ENCODE measurements around the gene SCNN1B.
"Not testable (repeated sequence)": the region's sequence is repeated elsewhere in the genome, so short reads cannot be mapped to it uniquely, and the experiment has no call there.

The SCNN1B gene

GRCh38 chr16:23290189-23291062 lies 11.7 kb upstream of the SCNN1B start:
- DNase-seq = no peak

GRCh38 chr16:23293016-23293415 lies 9.1 kb upstream of the SCNN1B start:
- DNase-seq = no peak

GRCh38 chr16:23294260-23294659 lies 7.8 kb upstream of the SCNN1B start:
- no peak for DNase-seq

DNA sequence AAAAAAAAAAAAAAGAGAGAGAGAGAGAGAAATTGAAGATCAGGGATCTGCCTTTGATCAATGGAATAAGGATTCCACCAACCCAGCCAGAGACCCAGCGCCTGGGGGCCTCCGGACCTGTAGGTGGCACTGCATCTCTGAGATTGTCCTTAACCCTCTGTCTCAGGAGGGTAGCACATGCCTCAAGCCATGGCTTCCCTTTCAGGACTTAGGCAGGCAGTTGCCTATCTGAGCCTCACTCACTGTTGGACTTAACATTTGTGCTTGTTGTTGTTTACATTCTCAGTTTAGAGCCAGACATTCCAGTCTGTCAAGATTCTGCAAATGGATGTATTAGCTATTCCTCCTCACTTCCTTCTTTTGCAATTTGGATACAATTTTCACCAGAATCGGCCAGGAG lies 5.1 kb upstream of the SCNN1B start:
- no peak for DNase-seq

DNA sequence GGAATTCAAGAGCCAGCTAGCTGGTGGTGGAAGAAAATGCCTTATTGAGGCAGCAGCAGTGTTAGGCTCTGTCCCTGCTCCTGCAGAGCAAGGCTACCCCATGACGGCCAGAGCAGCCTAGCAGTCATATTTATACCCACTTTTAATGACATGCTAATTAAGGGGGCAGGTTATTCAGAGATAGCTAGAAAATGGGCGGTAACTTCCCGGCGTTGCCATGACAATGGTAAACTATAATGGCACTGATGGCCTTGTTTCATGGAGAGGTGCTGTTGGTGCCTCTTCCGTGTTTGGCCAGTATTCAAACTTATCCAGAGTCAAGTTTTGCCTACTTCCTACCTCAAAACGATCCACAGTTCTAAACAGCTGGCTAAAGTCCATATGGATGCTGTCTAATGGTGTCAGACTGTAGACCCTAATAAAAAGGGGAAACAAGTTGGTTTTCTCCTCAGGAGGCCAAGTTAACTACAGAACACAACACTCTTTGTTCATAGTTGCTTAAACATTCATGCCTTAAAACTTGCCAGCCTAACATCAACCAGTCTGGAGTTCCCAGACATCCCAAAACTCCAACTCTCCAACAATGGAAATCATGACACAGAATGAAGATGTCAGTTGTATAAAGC lies 3.7 kb upstream of the SCNN1B start:
- DNase-seq = no peak

DNA sequence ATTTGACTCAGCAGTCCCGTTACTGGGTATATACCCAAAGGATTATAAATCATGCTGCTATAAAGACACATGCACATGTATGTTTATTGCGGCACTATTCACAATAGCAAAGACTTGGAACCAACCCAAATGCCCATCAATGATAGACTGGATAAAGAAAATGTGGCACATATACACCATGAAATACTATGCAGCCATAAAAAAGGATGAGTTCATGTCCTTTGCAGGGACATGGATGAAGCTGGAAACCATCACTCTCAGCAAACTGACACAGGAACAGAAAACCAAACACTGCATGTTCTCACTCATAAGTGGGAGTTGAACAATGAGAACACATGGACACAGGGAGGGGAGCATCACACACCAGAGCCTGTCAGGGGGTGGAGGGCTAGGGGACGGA lies 2.3 kb upstream of the SCNN1B start:
- DNase-seq = not testable (repeated sequence)

DNA sequence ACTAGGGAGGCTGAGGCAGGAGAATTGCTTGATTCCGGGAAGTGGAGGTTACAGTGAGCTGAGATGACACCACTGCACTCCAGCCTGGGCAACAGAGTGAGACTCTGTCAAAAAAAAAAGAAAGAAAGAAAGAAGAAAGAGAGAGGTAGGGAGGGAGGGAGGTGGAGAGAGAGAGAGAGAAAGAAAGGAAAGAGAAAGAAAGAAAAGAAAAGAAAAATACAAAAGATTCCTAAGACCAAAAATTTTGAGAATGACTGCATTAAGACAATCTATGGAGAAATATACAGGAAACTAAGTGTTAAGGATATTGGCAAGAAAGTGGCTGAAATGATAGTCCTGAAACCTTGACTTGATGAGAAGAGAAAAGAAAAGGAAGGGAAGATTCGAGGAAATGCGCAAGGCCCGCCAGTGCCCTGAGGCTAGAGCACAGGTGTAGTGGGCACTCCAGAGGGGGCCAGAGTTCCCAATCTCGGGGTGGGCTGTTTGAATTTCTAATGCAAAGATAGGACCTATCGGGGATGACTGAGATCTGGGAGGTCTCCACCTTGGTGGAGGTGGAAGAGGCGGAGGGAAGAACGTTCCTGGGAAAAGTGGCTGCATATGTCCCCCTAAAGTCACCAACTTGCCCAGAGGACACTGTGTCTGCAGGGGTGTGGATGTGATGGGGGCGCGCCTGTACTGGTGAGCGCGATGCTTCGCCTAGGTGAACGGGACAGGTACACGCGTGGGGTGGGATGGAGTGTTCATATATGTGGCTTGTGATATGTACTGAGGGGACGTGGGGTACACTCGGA lies 654 bp upstream of the SCNN1B start:
- DNase-seq = no peak

DNA sequence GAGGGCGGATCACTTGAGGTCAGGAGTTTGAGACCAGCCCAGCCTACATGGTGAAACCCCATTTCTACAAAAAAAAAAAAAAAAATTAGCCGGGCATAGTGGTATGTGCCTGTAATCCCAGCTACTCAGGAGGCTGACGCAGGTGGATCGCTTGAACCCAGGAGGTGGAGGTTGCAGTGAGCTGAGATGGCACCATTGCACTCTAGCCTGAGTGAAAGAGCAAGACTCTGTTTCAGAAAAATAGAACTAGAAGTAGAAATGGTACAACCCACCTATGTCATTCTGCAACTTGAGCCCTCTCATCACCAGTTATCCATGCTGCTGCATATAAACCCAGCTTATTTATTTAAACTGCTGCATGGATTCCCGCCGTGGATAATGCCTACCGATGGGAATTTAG lies 1.6 kb downstream of the SCNN1B start:
- DNase-seq = no peak

DNA sequence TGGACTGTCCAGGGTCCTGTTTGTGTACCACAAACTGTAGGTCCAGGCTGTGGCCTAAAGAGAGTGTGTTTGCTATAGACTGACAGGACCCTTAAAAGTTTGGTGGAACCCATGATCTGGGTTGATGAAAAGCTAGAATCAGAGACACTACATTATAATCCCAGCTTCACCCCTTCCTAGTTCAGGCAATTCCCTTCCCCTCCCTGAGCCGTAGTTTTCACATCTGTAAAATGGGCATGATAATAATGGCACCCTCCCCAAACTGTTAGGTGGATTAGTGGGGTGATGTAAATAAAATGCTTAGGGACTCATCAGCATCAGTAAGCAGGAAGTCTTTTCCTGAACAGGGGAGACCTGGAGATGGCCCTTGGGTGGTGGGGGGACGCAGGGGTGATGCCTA lies 2.5 kb downstream of the SCNN1B start:
- DNase-seq = no peak

DNA sequence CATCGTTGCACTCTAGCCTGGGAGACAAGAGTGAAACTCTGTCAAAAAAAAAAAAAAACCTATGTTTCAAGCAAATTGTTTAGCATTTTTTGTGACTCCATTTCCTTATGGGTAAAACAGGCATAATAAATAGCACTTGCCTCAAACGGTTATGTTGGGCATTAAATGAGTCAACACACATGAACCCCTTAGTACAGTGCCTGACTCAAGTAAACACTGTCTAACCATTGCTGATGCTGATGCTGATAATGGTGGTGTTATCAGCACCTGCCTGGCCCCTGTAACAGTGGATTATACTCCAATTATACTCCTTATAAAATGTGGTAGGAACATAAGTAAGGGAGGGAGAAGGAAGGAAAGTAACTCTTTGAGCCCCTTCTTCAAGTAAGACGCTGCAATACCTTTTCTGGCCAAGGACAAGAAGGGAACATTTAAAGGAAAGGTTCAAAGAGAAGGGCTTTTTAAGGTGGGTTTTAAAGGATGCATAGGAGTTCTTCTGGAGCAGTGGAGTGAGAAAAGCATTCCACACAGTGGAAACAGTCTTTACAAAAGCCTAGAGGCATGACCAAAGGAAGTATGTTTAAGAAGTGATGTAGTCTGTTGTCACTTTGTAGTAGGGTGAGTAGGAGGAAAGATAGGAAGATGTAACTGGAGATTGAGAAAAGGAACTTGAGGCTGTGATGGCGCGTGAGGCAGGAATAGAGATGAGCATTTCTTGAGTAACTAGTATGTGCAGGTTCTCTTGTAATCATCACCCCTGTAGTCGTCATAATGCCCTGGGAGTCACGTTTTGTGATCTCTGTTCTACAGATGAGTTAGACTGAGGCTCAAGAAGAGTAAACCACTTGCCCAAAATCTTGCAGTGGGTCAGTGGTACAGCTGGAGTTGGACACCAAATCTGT lies 4.3 kb downstream of the SCNN1B start:
- DNase-seq = no peak

DNA sequence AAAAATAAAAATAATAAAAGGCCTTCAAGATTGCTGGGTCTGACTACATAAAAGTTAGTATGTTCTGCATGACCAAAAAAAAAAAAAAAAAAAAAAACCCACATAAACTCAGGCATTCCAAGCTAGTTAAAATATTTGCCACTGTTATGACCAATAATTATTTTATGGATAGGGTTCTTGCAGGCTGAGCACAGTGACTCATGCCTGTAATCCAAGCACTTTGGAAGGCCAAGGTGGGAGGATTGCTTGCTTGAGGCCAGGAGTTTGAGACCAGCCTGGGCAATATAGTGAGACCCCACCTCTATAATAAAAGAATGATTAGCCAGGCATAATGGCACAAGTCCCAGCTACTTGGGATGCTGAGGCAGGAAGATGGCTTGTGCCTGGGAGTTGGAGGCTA lies 8.1 kb downstream of the SCNN1B start:
- DNase-seq = no peak

- DNase-seq = no peak
These were observed 8.6 kb downstream of the SCNN1B start for GRCh38 chr16:23310744-23311143.

DNA sequence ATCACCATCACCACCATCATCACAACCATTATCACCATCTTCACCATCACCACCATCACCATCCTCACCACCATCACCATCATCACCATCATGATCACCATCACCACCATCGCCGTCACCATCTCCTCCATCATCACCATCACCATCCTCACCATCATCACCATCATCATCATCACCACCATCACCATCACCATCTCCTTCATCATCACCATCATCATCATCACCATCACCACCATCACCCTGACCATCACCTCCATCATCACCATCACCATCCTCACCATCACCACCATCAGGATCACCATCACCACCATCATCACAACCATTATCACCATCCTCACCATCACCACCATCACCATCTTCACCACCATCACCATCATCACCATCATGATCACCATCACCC lies 14.1 kb downstream of the SCNN1B start:
- no peak for DNase-seq

DNA sequence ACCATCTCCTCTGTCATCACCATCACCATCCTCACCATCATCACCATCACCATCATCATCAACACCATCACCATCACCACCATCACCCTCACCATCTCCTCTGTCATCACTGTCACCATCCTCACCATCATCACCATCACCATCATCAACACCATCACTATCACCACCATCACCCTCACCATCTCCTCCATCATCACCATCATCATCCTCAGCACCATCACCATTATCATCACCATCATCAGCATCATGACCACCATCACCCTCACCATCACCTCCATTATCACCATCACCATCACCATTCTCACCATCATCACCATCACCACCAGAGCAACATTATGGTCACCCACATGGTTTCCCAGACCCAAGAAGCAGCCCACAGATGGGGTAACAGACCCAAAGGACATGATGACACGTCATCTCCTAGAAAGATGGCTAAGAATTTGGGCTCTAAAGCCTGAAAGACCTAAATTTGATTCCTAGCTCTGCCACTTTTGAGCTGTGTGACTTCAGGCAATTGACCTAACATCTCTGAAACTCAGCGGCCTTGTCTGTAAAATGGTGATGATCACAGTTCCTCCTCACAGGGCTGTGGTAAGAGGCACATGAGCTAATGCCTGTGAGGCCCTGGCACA lies 14.6 kb downstream of the SCNN1B start:
- no peak for DNase-seq

- DNase-seq = no peak
These were observed 15.2 kb downstream of the SCNN1B start for GRCh38 chr16:23317266-23317661.

- no peak for DNase-seq
These were observed 15.6 kb downstream of the SCNN1B start for GRCh38 chr16:23317751-23318150.

DNA sequence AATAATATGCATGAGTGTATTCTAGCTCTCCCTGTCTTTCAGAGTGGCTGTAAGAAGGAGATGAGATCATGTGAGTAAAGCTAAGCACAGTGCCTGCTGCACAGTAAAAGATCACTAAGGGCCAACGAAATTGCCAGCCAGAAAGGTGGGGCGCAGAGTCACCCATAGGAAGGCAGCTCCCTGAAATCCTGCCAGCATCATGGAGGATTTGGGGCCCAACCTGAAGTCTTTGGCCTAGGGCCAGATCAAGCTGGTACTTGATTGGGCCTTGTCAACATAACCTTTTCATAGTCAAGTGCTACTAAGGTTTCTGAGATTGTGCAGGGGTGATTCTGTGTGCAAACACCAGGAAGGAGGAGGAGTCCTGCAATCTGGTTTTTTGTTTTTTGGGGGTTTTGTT lies 16.5 kb downstream of the SCNN1B start:
- DNase-seq = no peak

DNA sequence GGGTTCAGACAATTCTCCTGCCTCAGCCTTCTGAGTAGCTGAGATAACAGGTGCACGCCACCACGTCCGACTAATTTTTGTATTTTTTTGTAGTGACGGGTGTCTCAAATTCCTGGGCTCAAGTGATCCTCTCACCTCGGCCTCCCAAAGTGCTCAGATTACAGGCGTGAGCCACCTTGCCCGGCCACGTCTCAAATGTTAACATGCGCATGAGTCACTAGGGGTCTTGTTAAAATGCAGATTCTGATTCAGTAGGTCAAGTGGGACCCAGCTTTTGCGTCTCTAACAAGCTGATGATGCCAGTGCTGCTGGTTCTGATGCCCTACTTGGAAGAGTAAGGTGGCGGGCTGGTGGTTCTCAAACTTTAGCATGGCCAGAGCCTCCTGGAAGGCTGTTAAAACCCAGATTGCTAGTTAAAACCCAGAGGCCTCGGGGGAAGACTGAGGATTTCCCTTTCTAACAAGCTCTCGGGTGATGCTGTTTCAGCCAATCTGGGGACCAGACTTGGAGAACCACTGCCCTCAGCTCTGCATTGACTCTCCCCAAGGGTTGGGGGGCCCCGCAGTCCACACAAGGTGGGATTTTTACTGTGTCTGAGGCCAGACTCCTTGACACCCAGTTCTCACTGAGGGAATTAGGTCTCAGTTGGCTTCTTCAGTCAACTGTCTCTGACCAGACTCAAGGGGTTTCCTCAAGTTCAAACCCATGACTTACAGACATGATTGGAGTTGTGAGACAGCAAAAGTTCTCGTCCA lies 17.9 kb downstream of the SCNN1B start:
- DNase-seq = no peak

DNA sequence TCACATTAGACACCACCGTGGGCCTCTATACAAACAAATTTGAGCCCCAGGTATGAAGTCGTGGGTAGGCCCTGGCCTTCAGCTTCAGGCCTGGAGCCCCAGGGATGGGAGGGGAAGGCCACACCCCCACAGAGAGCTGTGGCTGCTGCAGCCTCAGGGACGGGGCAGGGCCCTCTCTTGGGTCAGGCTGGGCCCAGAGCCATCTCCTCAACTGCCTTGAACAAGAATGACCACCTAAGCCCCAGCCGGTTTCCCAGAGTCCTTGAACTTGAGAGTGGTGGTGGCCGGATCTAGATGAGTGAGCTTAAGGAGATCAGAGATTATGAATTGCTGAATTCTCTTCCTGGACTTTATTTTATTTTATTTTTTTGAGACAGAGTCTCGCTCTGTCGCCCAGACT lies 18.6 kb downstream of the SCNN1B start:
- no peak for DNase-seq

- DNase-seq = no peak
These were observed 19.2 kb downstream of the SCNN1B start for GRCh38 chr16:23321206-23321875.
